DND-41 (cell line): ENCODE data around the gene ADGRB3.

Experiments used
- ATAC-seq: fragments of 200-7000 bp; cut with Tn5 transposase; 3 replicates; pipeline ENCODE4 v1.9.1; 2021; ENCODE audit warnings: low read depth; ENCODE audit not compliant: insufficient read depth
- DNase-seq: peaks from one replicate; pipeline ENCODE4 v3.0.0-alpha.2; 2020
- H2AFZ ChIP-seq: 2 replicates; pipeline ENCODE4 v1.6.0; 2012; ENCODE audit warnings: low read depth, low read length
- H3K27ac ChIP-seq: 2 replicates; pipeline ENCODE4 v1.5.1; 2012; ENCODE audit warnings: low read length, inconsistent platforms
- H3K27me3 ChIP-seq: fragments of 200-600 bp; sonication (generic); 2 replicates; pipeline ENCODE4 v1.6.0; 2012; ENCODE audit warnings: low read length, mild to moderate bottlenecking, inconsistent platforms; ENCODE audit not compliant: insufficient read depth, poor library complexity
- H3K36me3 ChIP-seq: 2 replicates; pipeline ENCODE4 v1.5.1; 2012; ENCODE audit warnings: low read length, inconsistent platforms; ENCODE audit not compliant: insufficient read depth
- H3K4me1 ChIP-seq: 2 replicates; pipeline ENCODE4 v1.5.1; 2012; ENCODE audit warnings: mild to moderate bottlenecking, low read length; ENCODE audit not compliant: insufficient read depth
- H3K4me2 ChIP-seq: 2 replicates; pipeline ENCODE4 v1.6.0; 2012; ENCODE audit warnings: mild to moderate bottlenecking, moderate library complexity, low read length, inconsistent platforms; ENCODE audit not compliant: insufficient read depth
- H3K4me3 ChIP-seq, 2 experiments: fragments of 200-600 bp in 1 of 2; shearing (Covaris generic) in 1 of 2; 2 replicates each; pipeline ENCODE4 v1.5.1; 2012 to 2016; ENCODE audit warnings: inconsistent platforms in 2 of 2, low read length in 2 of 2, mild to moderate bottlenecking in 2 of 2, low read depth in 1 of 2, moderate library complexity in 1 of 2
- H3K79me2 ChIP-seq: 2 replicates; pipeline ENCODE4 v1.6.0; 2012; ENCODE audit warnings: low read length, inconsistent platforms; ENCODE audit not compliant: insufficient read depth
- H3K9ac ChIP-seq: 2 replicates; pipeline ENCODE4 v1.6.0; 2012; ENCODE audit warnings: low read depth, mild to moderate bottlenecking, inconsistent platforms, low read length, moderate library complexity
- H3K9me3 ChIP-seq: 2 replicates; pipeline ENCODE4 v1.5.1; 2012; ENCODE audit warnings: low read length, moderate library complexity, mild to moderate bottlenecking, inconsistent platforms; ENCODE audit not compliant: insufficient read depth, severe bottlenecking
- H4K20me1 ChIP-seq: 2 replicates; pipeline ENCODE4 v1.6.0; 2012; ENCODE audit warnings: low read length; ENCODE audit not compliant: insufficient read depth
- CTCF ChIP-seq: IDR thresholded peaks from 2 replicates; pipeline ENCODE4 v1.5.1; 2012; ENCODE audit warnings: borderline replicate concordance, low read length, moderate library complexity, mild to moderate bottlenecking; ENCODE audit not compliant: poor library complexity, severe bottlenecking; ENCODE audit errors: extremely low read depth
- EZH2 ChIP-seq: IDR thresholded peaks from 3 replicates; pipeline ENCODE4 v1.6.1; 2012; ENCODE audit warnings: borderline replicate concordance, low read depth, mild to moderate bottlenecking, moderate library complexity, low read length, inconsistent platforms; ENCODE audit not compliant: severe bottlenecking

Gene ADGRB3

GRCh38 chr6:69181964-69182363 is 546.9 kb downstream of the ADGRB3 start:
- Histone ChIP-seq H3K36me3 (no peaks in the 10 kb centered on the region), H2AFZ (no peak overlapping the region), H3K27ac (no peak overlapping the region), H3K4me3 (no peak overlapping the region), H3K79me2 (no peaks in the 10 kb centered on the region), H3K9me3 (no peaks in the 10 kb centered on the region), H3K4me2 (no peak overlapping the region), H3K4me1 (no peaks in the 10 kb centered on the region), H3K27me3 (no peaks in the 10 kb centered on the region), H4K20me1 (no peaks in the 10 kb centered on the region), H3K9ac (no peak overlapping the region)
- ATAC-seq (no peak), DNase-seq (no peak)
- no peak for TF ChIP-seq CTCF
- no peak for TF ChIP-seq EZH2

DNA sequence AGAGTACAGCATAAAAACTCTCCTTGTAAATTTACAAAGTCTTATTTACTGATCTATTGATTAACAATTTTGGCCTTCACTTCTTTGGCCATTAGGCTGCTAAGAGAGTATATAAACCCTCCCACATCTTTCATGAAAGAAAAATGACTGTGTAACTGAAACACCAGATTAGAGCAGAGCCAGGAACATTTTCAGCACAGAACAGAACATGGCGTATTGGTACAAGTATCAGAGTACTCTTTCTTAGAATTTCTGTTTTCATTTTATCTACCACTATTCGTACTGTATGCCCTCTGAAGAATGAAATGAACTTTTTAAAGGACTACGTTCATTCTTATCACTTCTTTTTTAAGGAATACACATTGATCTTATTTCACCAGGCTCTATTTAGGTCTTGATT is 550.2 kb downstream of the ADGRB3 start:
- H3K4me1 ChIP-seq: no peaks in the 10 kb centered on the region
- H3K4me2 ChIP-seq: no peak overlapping the region
- TF ChIP-seq EZH2: no peak
- TF ChIP-seq CTCF: no peak
- H3K4me3 ChIP-seq: no peak overlapping the region
- no peaks in the 10 kb centered on the region for H3K27me3 ChIP-seq
- H3K27ac ChIP-seq: no peak overlapping the region
- no peaks in the 10 kb centered on the region for H3K79me2 ChIP-seq
- DNase-seq (no peak), ATAC-seq (no peak)
- no peak overlapping the region for H2AFZ ChIP-seq
- H4K20me1 ChIP-seq: no peaks in the 10 kb centered on the region
- H3K9ac ChIP-seq: no peak overlapping the region
- no peaks in the 10 kb centered on the region for H3K9me3 ChIP-seq
- H3K36me3 ChIP-seq: no peaks in the 10 kb centered on the region

GRCh38 chr6:69202768-69203167 is 567.7 kb downstream of the ADGRB3 start:
- H4K20me1 ChIP-seq: no peaks in the 10 kb centered on the region
- H3K4me2 ChIP-seq: no peak overlapping the region
- TF ChIP-seq CTCF (no peak), EZH2 (no peak)
- H3K9me3 ChIP-seq: no peaks in the 10 kb centered on the region
- H3K79me2 ChIP-seq: no peaks in the 10 kb centered on the region
- DNase-seq (no peak), ATAC-seq (no peak)
- H2AFZ ChIP-seq: no peak overlapping the region
- no peaks in the 10 kb centered on the region for H3K4me1 ChIP-seq
- H3K9ac ChIP-seq: no peak overlapping the region
- H3K4me3 ChIP-seq: no peak overlapping the region
- no peaks in the 10 kb centered on the region for H3K27me3 ChIP-seq
- H3K27ac ChIP-seq: no peak overlapping the region
- H3K36me3 ChIP-seq: no peaks in the 10 kb centered on the region

DNA sequence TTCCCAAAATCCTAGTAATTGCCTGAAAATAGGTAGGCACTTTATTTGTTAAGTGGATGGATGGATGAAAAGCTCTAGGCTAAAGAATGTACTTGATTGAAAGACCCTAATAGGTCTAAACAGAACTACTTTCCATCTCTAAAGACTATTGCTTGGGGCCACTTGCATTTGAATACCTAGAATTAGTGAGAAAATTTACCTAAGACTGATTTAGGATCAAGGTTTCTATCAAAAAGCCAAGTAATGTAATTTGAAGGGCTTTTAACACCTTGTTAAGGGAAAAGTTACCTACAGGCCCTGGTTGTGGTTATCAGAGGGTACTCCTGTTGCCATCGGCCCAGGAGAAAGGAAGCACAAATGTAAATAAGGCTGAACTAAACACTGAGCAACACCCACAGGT is 581.0 kb downstream of the ADGRB3 start:
- Histone ChIP-seq H3K4me2 (no peak overlapping the region), H3K27me3 (no peaks in the 10 kb centered on the region), H3K9me3 (no peaks in the 10 kb centered on the region), H3K79me2 (no peaks in the 10 kb centered on the region), H3K4me3 (no peak overlapping the region), H2AFZ (no peak overlapping the region), H3K9ac (no peak overlapping the region), H4K20me1 (no peaks in the 10 kb centered on the region), H3K27ac (no peak overlapping the region), H3K4me1 (no peaks in the 10 kb centered on the region), H3K36me3 (no peaks in the 10 kb centered on the region)
- TF ChIP-seq EZH2 (no peak), CTCF (no peak)
- no peak for DNase-seq
- no peak for ATAC-seq
